Retinal pigment epithelial cell (primary cell): ENCODE measurements around the gene HEATR5B.

Experiments
- DNase-seq: peaks from one replicate; pipeline ENCODE4 v3.0.0-alpha.2; 2010; ENCODE audit warnings: low read depth
- H3K4me3 ChIP-seq: 2 replicates; pipeline ENCODE4 v1.5.1; 2011; ENCODE audit warnings: mild to moderate bottlenecking, low read length, control low read depth, moderate library complexity
- CTCF ChIP-seq: conservative IDR thresholded peaks from 2 replicates; pipeline ENCODE4 v1.5.1; 2011; ENCODE audit warnings: low read depth, low read length, control low read depth, inconsistent platforms

The HEATR5B gene

DNA sequence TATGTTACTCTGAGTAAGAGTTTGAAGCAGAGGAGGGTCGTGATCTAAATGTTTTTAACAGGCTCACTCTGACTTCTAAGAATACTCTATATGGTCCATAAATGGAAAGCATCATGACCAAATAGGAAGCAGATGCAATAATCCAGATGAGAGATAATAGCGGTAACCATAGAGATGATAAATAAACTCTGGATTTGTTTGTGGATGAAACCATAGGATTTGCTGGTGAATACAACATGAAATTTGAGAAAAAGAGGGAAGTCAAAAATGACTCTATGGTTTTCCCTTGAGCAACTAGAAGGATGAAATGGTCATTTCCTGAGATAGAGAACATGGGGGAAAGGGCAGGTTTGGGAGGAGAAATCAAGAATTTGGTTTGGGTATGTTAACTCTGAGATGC, 3.9 kb downstream of the HEATR5B start:
- TF ChIP-seq CTCF = no peak
- DNase-seq = no peak
- H3K4me3 ChIP-seq = no peak overlapping the region

DNA sequence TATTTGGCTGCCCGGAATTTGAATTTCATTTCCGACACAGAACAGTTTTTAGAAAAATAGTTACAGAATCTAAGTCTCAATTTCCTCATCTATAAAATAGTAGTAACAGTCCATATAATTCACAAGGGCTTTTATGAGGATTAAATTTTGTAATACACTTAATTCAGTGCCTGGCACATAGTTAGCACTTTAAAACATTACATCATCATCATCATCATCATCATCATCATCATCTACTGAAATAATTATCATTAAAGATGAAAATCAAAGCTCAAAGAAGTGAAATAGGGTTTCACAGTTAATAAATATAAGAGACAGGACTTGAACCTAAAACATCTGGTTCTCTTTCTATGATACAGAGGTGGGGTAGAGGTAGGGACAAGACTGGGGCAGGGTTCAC, 13.2 kb downstream of the HEATR5B start:
- no peak overlapping the region for H3K4me3 ChIP-seq
- no peak for DNase-seq
- no peak for TF ChIP-seq CTCF

- H3K4me3 ChIP-seq = no peak overlapping the region
- no peak for TF ChIP-seq CTCF
- DNase-seq = no peak
Observed at GRCh38 chr2:37068686-37069085, 15.5 kb downstream of the HEATR5B start.

DNA sequence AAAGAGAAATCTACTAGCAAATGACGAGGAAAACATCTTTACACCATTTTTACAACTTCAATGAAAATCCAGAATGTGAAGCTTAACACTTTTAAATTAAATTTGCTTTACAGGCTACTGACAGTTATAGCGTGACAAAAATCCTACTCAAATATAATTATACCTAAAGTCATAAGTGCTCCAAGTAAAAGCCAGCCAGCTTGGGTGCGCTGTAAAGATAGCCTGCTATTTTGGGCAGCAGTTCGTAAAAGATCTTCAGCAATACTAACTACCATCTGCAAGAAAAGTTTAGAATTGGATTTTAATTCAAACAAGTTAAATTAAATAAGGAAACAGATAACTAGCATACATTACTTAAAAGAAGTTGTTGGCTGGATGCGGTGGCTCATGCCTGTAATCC, 22.4 kb downstream of the HEATR5B start:
- no peak for TF ChIP-seq CTCF
- no peak for DNase-seq

GRCh38 chr2:37061013-37061711, 23.0 kb downstream of the HEATR5B start:
- H3K4me3 ChIP-seq = no peak overlapping the region
- no peak for DNase-seq
- no peak for TF ChIP-seq CTCF

More for the DNA sequence above, 22.4 kb downstream of the HEATR5B start:
- H3K4me3 ChIP-seq = no peak overlapping the region

DNA sequence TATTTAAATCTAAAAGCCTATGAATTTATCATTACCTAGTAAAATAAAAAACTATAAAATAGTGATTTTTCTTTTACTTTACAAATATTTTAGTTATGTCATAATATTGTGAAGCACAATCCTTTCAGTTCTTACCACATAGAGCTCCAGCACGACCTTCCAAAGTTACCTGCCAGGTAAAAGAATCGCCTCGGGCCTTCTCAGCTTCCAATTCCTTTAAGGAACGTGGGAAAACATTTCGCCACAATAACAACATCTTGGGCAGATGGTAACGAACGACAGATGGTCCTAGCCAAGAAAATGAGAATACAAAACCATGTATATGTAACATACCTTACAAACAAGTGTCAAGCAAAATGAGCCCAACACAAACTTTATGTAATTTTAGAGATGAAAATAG, 23.7 kb downstream of the HEATR5B start:
- no peak for TF ChIP-seq CTCF
- no peak overlapping the region for H3K4me3 ChIP-seq
- no peak for DNase-seq

- no peak for DNase-seq
- no peak overlapping the region for H3K4me3 ChIP-seq
- TF ChIP-seq CTCF = no peak
Observed at GRCh38 chr2:37059841-37060240, 24.3 kb downstream of the HEATR5B start.
